NCI-H1105 treated with DMSO at 0.1 percent for 48 hours (cell line): ENCODE data around the gene FAM111B.
A peak's percentile ranks its signal among the peaks of the same experiment; 100 is the strongest.

Source experiments
- DNase-seq: peaks from one replicate; lab custom pipeline; 2025; lab: John Stamatoyannopoulos, UW

FAM111B gene

GRCh38 chr11:59154610-59155009 is 47.6 kb downstream of the FAM111B start:
- no peak for DNase-seq

- no peak for DNase-seq
These were observed 50.4 kb downstream of the FAM111B start for GRCh38 chr11:59157433-59157832.

GRCh38 chr11:59158206-59159068 is 51.4 kb downstream of the FAM111B start:
- peak; percentile 74 for DNase-seq

- DNase-seq: no peak
These were observed 57.0 kb downstream of the FAM111B start for GRCh38 chr11:59164028-59164427.

GRCh38 chr11:59171508-59172322 is 64.7 kb downstream of the FAM111B start, which contains the start of gene DTX4:
Gene DTX4, plus strand, starts transcription at chr11:59172132. Its CDS starts 464 bp downstream, at chr11:59172596.
- peak; percentile 85 for DNase-seq

- peak; percentile 16 for DNase-seq
These were observed 65.5 kb downstream of the FAM111B start for GRCh38 chr11:59172345-59173079.

GRCh38 chr11:59173080-59173963 is 66.3 kb downstream of the FAM111B start:
- no peak for DNase-seq

- DNase-seq: no peak
These were observed 67.1 kb downstream of the FAM111B start for GRCh38 chr11:59173964-59174663.

- no peak for DNase-seq
These were observed 67.6 kb downstream of the FAM111B start for GRCh38 chr11:59174664-59175033.

- no peak for DNase-seq
These were observed 68.1 kb downstream of the FAM111B start for GRCh38 chr11:59175091-59175501.

- no peak for DNase-seq
These were observed 69.3 kb downstream of the FAM111B start for GRCh38 chr11:59176330-59176729.
